Measurements from ENCODE around the gene TRPV5.
"Not testable (repeated sequence)": the region's sequence is repeated elsewhere in the genome, so short reads cannot be mapped to it uniquely, and the experiment has no call there.

TRPV5 gene

GRCh38 chr7:142933624-142934023 is at the start of gene TRPV5:
Gene TRPV5, minus strand, starts transcription at chr7:142933746. Its CDS starts 287 bp downstream, at chr7:142933459.
- POLR2A ChIA-PET = no interaction called here
- DNase-seq (ENCODE audit: low read depth, low spot score) = no peak
- TF ChIP-seq CTCF (IDR thresholded peaks at IDR 0.05; ENCODE audit: insufficient read depth, low read length, missing control alignments) = no peak
- CTCF ChIA-PET = interaction anchor here (1.1 kb wide), 1 partner anchor 68 kb away, joined by 3 read pairs; no protein-coding TSS in a partner anchor
- H3K4me3 ChIP-seq (ENCODE audit: low read depth, low read length) = no peak within 1 kb of the TSS

- CTCF ChIA-PET; POLR2A ChIA-PET; DNase-seq (ENCODE audit: low read depth, low spot score); H3K4me3 ChIP-seq (ENCODE audit: low read depth, low read length): not testable (repeated sequence)
These were observed 44.9 kb upstream of the TRPV5 start for GRCh38 chr7:142978402-142978801.

- H3K4me3 ChIP-seq (ENCODE audit: low read depth, low read length) = no peak overlapping the region
- CTCF ChIA-PET = no interaction called here
- DNase-seq (ENCODE audit: low read depth, low spot score) = no peak
- TF ChIP-seq CTCF (IDR thresholded peaks at IDR 0.05; ENCODE audit: insufficient read depth, low read length, missing control alignments) = no peak
- POLR2A ChIA-PET = no interaction called here
These were observed 41.1 kb upstream of the TRPV5 start for GRCh38 chr7:142974626-142975025.

- H3K4me3 ChIP-seq (ENCODE audit: low read depth, low read length) = no peak overlapping the region
- CTCF ChIA-PET = no interaction called here
- POLR2A ChIA-PET = no interaction called here
- DNase-seq (ENCODE audit: low read depth, low spot score) = no peak
- no peak for TF ChIP-seq CTCF (IDR thresholded peaks at IDR 0.05; ENCODE audit: insufficient read depth, low read length, missing control alignments)
These were observed 35.6 kb upstream of the TRPV5 start for GRCh38 chr7:142969183-142969582.

- CTCF ChIA-PET = no interaction called here
- no peak for TF ChIP-seq CTCF (IDR thresholded peaks at IDR 0.05; ENCODE audit: insufficient read depth, low read length, missing control alignments)
- DNase-seq (ENCODE audit: low read depth, low spot score) = no peak
- POLR2A ChIA-PET = no interaction called here
- no peak overlapping the region for H3K4me3 ChIP-seq (ENCODE audit: low read depth, low read length)
These were observed 34.7 kb upstream of the TRPV5 start for GRCh38 chr7:142968229-142968628.

- POLR2A ChIA-PET = no interaction called here
- CTCF ChIA-PET = interaction anchor here (1.0 kb wide), 1 partner anchor 39 kb away, joined by 3 read pairs; no protein-coding TSS in a partner anchor
- DNase-seq (ENCODE audit: low read depth, low spot score) = no peak
- no peak for TF ChIP-seq CTCF (IDR thresholded peaks at IDR 0.05; ENCODE audit: insufficient read depth, low read length, missing control alignments)
- no peak overlapping the region for H3K4me3 ChIP-seq (ENCODE audit: low read depth, low read length)
These were observed 31.1 kb upstream of the TRPV5 start for GRCh38 chr7:142964502-142965246.

- ChIA-PET POLR2A (no interaction called here), CTCF (no interaction called here)
- no peak overlapping the region for H3K4me3 ChIP-seq (ENCODE audit: low read depth, low read length)
- no peak for TF ChIP-seq CTCF (IDR thresholded peaks at IDR 0.05; ENCODE audit: insufficient read depth, low read length, missing control alignments)
- no peak for DNase-seq (ENCODE audit: low read depth, low spot score)
These were observed 30.4 kb upstream of the TRPV5 start for GRCh38 chr7:142963993-142964392.

Measured in AG04449 (cell line).